Measurements from ENCODE around the gene CHMP2B. TPM values are rescaled to one million over a fixed set of nuclear protein-coding genes. Genes with fewer than 3 reads are reported as not detected.

CHMP2B gene
- total and polyA plus RNA-seq, 2 experiments from 2014 or later: 45.1 to 130 TPM

DNA sequence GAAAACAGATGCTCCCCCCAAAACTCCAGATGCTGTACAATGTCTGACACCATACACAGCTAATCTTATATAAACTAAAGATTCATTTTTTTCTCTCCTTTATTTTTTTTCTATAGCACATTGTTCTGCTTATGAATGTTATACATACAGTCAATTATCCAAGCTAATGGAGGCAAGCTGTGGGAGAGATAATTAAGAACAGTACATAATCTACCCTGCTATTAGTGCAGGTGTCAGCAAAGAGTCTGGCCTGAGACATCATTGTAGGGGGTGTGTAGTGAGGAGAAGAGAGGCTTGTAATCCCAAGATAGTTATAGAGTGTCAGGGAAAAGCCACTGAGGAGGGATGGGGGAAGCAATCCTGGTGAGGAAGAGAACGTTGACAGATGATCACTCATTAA is 25.4 kb upstream of the CHMP2B start:
- Histone ChIP-seq H3F3A (replicated peaks; ENCODE audit: low read depth) (no peaks in the 10 kb centered on the region), H3K9me2 (ENCODE audit: insufficient read depth) (no peaks in the 10 kb centered on the region), H3K4me1 (ENCODE audit: insufficient read depth) (peaks cover 6% of the 10 kb centered on the region; the same call in 1 of the 2 replicates), H3K79me2 (replicated peaks; ENCODE audit: insufficient read depth) (no peaks in the 10 kb centered on the region), H2AFZ (no peak overlapping the region), H4K20me1 (replicated peaks; ENCODE audit: insufficient read depth) (no peaks in the 10 kb centered on the region), H3K27ac (ENCODE audit: low read depth) (no peak overlapping the region), H3K4me2 (no peak overlapping the region), H3K27me3 (ENCODE audit: insufficient read depth) (no peaks in the 10 kb centered on the region), H3K36me3 (ENCODE audit: insufficient read depth) (no peaks in the 10 kb centered on the region), H3K4me3 (no peak overlapping the region)
- peaks cover 10% of the 10 kb centered on the region; the same call in 2 of the 3 replicates for H3K4me1 Mint-ChIP-seq
- H3K4me3 Mint-ChIP-seq: no peak overlapping the region
- H3K27ac Mint-ChIP-seq: no peak overlapping the region
- TF ChIP-seq ZNF331 (CRISPR knock-in tag; IDR thresholded peaks at IDR 0.05; ENCODE audit: low read depth) (no peak), ZNF462 (CRISPR knock-in tag; IDR thresholded peaks at IDR 0.05) (no peak), REST (IDR thresholded peaks at IDR 0.05; ENCODE audit: unreplicated experiment) (no peak), CREB1 (CRISPR knock-in tag; IDR thresholded peaks at IDR 0.05; ENCODE audit: low read depth) (no peak), POLR2AphosphoS5 (IDR thresholded peaks at IDR 0.05; ENCODE audit: low read depth) (no peak), JUNB (IDR thresholded peaks at IDR 0.05; ENCODE audit: unreplicated experiment) (no peak), NANOG (IDR thresholded peaks at IDR 0.05; ENCODE audit: borderline replicate concordance) (no peak), CTCF (conservative IDR thresholded peaks at IDR 0.05; ENCODE audit: low read depth in 2 of 2) (no peak), STAT1 (IDR thresholded peaks at IDR 0.05; ENCODE audit: unreplicated experiment) (no peak), ZNF114 (CRISPR knock-in tag; IDR thresholded peaks at IDR 0.05) (no peak), EZH2 (IDR thresholded peaks at IDR 0.05; ENCODE audit: low read depth, unreplicated experiment) (no peak)
- TF ChIP-seq, protein P1, sequence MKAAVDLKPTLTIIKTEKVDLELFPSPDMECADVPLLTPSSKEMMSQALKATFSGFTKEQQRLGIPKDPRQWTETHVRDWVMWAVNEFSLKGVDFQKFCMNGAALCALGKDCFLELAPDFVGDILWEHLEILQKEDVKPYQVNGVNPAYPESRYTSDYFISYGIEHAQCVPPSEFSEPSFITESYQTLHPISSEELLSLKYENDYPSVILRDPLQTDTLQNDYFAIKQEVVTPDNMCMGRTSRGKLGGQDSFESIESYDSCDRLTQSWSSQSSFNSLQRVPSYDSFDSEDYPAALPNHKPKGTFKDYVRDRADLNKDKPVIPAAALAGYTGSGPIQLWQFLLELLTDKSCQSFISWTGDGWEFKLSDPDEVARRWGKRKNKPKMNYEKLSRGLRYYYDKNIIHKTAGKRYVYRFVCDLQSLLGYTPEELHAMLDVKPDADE (IDR thresholded peaks at IDR 0.05): no peak
- peaks cover 4% of the 10 kb centered on the region for H3K9me3 Mint-ChIP-seq
- no peak for DNase-seq (ENCODE audit: low spot score)
- H3K27me3 Mint-ChIP-seq (ENCODE audit: insufficient read depth, low read depth, poor library complexity): no peaks in the 10 kb centered on the region
- peaks cover 4% of the 10 kb centered on the region; the same call in 2 of the 3 replicates for H3K36me3 Mint-ChIP-seq (ENCODE audit: low read depth)
- no peak for ATAC-seq
